Measurements from ENCODE around the gene KRTAP19-7.

GRCh38 chr21:30582870-30583269, 21.8 kb upstream of the KRTAP19-7 start:
- TF ChIP-seq, protein P1, sequence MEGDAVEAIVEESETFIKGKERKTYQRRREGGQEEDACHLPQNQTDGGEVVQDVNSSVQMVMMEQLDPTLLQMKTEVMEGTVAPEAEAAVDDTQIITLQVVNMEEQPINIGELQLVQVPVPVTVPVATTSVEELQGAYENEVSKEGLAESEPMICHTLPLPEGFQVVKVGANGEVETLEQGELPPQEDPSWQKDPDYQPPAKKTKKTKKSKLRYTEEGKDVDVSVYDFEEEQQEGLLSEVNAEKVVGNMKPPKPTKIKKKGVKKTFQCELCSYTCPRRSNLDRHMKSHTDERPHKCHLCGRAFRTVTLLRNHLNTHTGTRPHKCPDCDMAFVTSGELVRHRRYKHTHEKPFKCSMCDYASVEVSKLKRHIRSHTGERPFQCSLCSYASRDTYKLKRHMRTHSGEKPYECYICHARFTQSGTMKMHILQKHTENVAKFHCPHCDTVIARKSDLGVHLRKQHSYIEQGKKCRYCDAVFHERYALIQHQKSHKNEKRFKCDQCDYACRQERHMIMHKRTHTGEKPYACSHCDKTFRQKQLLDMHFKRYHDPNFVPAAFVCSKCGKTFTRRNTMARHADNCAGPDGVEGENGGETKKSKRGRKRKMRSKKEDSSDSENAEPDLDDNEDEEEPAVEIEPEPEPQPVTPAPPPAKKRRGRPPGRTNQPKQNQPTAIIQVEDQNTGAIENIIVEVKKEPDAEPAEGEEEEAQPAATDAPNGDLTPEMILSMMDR (IDR thresholded peaks at IDR 0.05), result no peak
- no peak for TF ChIP-seq POLR2A (IDR thresholded peaks at IDR 0.05)
